ENCODE results near the gene REXO1.

REXO1 gene

DNA sequence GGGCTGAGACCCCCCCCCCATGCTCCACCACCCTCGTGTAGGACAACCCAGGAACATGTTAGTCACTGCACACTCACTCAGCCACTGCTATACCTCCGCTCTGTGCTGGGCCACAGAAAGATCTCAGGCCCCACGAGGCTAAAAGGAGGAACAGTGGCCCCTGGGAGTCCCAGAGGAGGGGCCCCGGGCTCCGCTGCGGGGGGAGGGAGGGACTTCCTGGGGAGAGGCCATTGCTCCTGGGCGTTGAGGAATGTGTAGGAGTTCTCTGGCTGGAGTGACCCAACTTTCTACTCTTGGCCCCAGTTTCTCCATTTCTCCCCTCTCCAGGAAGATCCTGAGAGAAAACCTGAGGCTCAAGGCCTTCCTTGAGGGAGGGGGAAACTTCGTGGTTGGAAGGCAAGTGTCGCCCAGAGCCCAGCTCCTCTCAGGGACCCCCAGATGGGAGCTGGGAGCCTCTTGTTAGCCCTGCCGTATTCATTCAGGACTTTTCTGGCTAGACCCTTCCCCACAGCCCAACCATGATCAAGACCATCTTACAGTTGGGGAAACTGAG is 81.4 kb downstream of the REXO1 start:
- DNase-seq = no peak

DNA sequence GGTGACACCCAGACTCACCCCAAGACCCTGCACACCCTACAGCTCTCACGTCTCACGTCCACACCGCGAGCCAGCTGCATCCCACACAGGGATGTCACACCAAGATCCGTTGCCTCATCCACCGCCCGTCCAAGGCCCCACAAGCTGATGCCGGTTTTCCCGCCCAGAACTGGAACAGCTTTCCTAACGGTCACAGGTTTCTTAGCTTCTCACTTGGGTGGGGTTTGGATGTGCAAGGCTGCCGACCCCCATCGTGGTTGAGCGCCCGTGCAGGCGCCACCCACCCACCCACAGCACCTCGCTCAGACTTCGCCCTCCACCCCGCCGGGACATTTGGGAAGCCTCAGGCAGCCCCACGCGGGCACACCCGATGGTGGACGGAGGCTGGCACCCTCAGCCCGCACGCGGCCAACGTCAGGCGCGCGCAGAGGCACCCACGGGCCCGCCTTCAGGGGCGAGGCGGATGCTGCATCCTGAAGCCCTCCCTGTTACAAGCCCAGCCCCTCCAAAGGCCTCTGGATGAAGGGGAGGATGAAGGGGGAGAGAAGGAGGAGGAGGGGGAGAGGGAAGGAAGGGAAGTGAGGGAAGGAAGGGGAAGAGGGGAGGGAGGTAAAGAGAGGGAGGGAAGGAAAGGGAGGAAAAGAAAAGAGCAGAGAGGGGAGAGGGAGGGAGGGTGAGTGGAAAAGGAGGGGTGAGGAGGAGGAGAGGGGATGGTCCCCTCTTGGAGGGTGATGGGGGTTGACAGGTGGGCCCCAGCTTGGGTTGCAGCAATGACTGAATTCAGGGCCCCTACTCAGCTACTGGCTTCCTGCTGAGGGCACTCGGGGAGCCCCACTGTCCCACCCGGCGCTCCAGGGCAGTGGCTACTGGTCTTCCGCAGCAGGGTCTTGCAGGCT is 82.1 kb downstream of the REXO1 start:
- DNase-seq = no peak

Data from fibroblast of skin of scalp (primary cell).